Measurements from ENCODE around the gene C16orf82. TPM values are rescaled to one million over a fixed set of nuclear protein-coding genes. Genes with fewer than 3 reads are reported as not detected.
A peak's percentile ranks its signal among the peaks of the same experiment; 100 is the strongest.

The C16orf82 gene
- total RNA-seq, 1 donor from 2014 or later: not detected

- H3K27ac Mint-ChIP-seq (ENCODE audit: unreplicated experiment): no peak overlapping the region
- no peak overlapping the region for H3K4me3 Mint-ChIP-seq (ENCODE audit: unreplicated experiment)
- no peak for TF ChIP-seq CTCF (IDR thresholded peaks at IDR 0.05; ENCODE audit: unreplicated experiment)
- peaks cover 27% of the 10 kb centered on the region for H3K9me3 Mint-ChIP-seq (ENCODE audit: unreplicated experiment)
- no peak for DNase-seq (ENCODE audit: low spot score)
- no peaks in the 10 kb centered on the region for H3K4me1 Mint-ChIP-seq (ENCODE audit: unreplicated experiment)
- H3K27me3 Mint-ChIP-seq (ENCODE audit: unreplicated experiment): peaks cover 9% of the 10 kb centered on the region
- H3K36me3 Mint-ChIP-seq (ENCODE audit: low read depth, unreplicated experiment): peaks cover 11% of the 10 kb centered on the region
These were observed 4.0 kb downstream of the C16orf82 start for GRCh38 chr16:27070776-27071175.

GRCh38 chr16:27073733-27074132 lies 7.0 kb downstream of the C16orf82 start:
- no peaks in the 10 kb centered on the region for H3K4me1 Mint-ChIP-seq (ENCODE audit: unreplicated experiment)
- peaks cover 17% of the 10 kb centered on the region for H3K27me3 Mint-ChIP-seq (ENCODE audit: unreplicated experiment)
- no peak for TF ChIP-seq CTCF (IDR thresholded peaks at IDR 0.05; ENCODE audit: unreplicated experiment)
- DNase-seq (ENCODE audit: low spot score): no peak
- no peak overlapping the region for H3K27ac Mint-ChIP-seq (ENCODE audit: unreplicated experiment)
- H3K4me3 Mint-ChIP-seq (ENCODE audit: unreplicated experiment): no peak overlapping the region
- peaks cover 13% of the 10 kb centered on the region for H3K36me3 Mint-ChIP-seq (ENCODE audit: low read depth, unreplicated experiment)
- peaks cover 33% of the 10 kb centered on the region for H3K9me3 Mint-ChIP-seq (ENCODE audit: unreplicated experiment)

GRCh38 chr16:27080895-27081294 lies 14.2 kb downstream of the C16orf82 start:
- Mint-ChIP-seq H3K4me3 (ENCODE audit: unreplicated experiment) (no peak overlapping the region), H3K4me1 (ENCODE audit: unreplicated experiment) (no peaks in the 10 kb centered on the region), H3K36me3 (ENCODE audit: low read depth, unreplicated experiment) (peaks cover 7% of the 10 kb centered on the region), H3K9me3 (ENCODE audit: unreplicated experiment) (peaks cover 30% of the 10 kb centered on the region), H3K27ac (ENCODE audit: unreplicated experiment) (no peak overlapping the region), H3K27me3 (ENCODE audit: unreplicated experiment) (peaks cover 8% of the 10 kb centered on the region)
- no peak for DNase-seq (ENCODE audit: low spot score)
- peak; percentile 50 for TF ChIP-seq CTCF (IDR thresholded peaks at IDR 0.05; ENCODE audit: unreplicated experiment)

- Mint-ChIP-seq H3K36me3 (ENCODE audit: low read depth, unreplicated experiment) (peaks cover 4% of the 10 kb centered on the region), H3K9me3 (ENCODE audit: unreplicated experiment) (peaks cover 24% of the 10 kb centered on the region), H3K27ac (ENCODE audit: unreplicated experiment) (no peak overlapping the region), H3K27me3 (ENCODE audit: unreplicated experiment) (peaks cover 3% of the 10 kb centered on the region), H3K4me1 (ENCODE audit: unreplicated experiment) (no peaks in the 10 kb centered on the region), H3K4me3 (ENCODE audit: unreplicated experiment) (no peak overlapping the region)
- no peak for TF ChIP-seq CTCF (IDR thresholded peaks at IDR 0.05; ENCODE audit: unreplicated experiment)
- DNase-seq (ENCODE audit: low spot score): no peak
These were observed 17.1 kb downstream of the C16orf82 start for GRCh38 chr16:27083861-27084261.

GRCh38 chr16:27084307-27085028 lies 17.7 kb downstream of the C16orf82 start:
- DNase-seq (ENCODE audit: low spot score): no peak
- H3K36me3 Mint-ChIP-seq (ENCODE audit: low read depth, unreplicated experiment): peaks cover 7% of the 10 kb centered on the region
- H3K9me3 Mint-ChIP-seq (ENCODE audit: unreplicated experiment): peaks cover 21% of the 10 kb centered on the region
- no peak overlapping the region for H3K4me3 Mint-ChIP-seq (ENCODE audit: unreplicated experiment)
- H3K27me3 Mint-ChIP-seq (ENCODE audit: unreplicated experiment): peaks cover 3% of the 10 kb centered on the region
- no peak for TF ChIP-seq CTCF (IDR thresholded peaks at IDR 0.05; ENCODE audit: unreplicated experiment)
- H3K4me1 Mint-ChIP-seq (ENCODE audit: unreplicated experiment): no peaks in the 10 kb centered on the region
- H3K27ac Mint-ChIP-seq (ENCODE audit: unreplicated experiment): no peak overlapping the region
